Stromal cell of bone marrow (primary cell): Measurements from ENCODE around the gene RPL3.

Experiments
- DNase-seq: peaks from one replicate; pipeline ENCODE4 v3.0.0-alpha.2; 2012; ENCODE audit warnings: low read depth

The RPL3 gene

DNA sequence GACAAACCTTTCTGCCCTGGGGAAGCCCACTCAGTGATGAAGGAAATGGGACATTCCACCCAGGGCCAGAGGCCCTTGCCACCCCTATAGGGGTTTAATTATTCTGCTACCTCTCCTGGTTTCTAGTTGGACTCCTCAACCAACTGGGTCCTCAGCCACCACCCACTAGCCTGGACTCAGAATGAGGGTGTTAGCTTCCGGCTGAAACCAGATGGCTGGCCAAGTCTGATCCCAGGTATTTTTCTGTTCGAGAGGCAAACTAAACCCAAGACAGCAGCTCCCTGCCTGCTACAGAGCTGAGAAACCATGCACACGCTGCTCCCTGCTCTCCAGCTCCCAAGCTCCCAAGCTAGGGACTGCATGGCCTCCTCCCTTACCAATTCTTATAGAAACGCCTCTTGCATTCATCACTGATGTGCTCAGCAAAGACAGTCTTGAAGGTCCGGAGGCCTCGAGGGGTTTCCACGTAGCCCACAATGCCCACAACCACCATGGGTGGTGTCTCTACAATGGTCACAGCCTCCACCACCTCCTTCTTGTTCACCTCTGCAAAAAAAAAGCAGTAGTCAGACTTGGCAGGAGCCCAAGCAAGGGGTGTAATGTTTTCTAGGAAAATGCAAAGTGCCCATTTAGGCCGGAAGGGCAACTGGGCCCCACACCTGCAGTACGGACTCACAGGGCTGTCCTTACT lies 2.2 kb downstream of the RPL3 start:
- DNase-seq: no peak

DNA sequence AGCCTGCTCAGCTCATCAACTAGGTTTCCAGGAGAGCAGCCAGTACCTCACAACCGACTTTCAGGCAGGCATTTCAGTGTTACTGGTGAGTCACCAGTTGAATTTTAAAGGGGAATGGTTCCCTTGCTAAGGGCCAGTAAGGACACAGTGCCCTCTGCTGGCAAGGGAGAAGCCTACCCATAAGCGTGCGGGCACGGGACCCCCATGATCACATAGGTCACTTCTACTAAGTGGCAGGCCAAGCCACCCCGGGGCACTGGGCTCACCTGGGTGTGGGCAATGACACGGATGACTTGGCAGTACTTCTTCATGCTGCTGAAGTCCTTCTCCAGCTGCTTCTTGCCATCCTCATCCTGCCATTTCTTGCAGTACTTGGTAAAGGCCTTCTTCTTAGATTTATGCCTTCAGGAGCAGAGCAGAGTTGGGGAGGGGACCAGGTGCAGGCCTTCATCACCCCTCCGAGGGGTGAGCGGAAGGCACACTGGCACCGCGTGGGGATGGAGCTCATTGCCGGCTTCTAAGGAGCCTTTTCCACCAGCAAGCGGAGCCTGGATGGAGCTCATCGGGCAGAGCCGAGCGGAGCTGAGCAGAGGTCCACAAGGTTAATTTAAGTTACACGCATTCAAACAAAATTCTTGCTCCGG lies 2.9 kb downstream of the RPL3 start:
- peak; percentile 91 for DNase-seq

DNA sequence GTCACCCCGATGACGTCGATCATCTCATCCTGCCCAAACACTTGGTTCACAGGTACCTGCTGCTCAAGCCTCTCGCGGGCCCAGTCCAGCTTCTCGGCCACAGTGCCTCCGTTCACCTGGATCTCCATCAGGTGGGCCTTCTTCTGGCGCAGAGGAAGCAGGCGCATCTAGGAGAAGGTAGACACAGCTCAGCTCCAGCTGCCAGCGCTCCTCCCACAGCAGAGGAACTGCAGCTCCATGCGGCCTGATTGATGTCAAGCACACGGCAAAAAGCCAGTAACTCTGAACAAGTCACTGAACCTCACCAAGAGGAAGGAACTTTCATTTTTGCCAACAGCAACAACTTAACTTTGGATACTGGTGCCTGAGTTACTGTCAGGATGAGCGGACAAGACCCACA lies 4.0 kb downstream of the RPL3 start:
- DNase-seq: no peak

DNA sequence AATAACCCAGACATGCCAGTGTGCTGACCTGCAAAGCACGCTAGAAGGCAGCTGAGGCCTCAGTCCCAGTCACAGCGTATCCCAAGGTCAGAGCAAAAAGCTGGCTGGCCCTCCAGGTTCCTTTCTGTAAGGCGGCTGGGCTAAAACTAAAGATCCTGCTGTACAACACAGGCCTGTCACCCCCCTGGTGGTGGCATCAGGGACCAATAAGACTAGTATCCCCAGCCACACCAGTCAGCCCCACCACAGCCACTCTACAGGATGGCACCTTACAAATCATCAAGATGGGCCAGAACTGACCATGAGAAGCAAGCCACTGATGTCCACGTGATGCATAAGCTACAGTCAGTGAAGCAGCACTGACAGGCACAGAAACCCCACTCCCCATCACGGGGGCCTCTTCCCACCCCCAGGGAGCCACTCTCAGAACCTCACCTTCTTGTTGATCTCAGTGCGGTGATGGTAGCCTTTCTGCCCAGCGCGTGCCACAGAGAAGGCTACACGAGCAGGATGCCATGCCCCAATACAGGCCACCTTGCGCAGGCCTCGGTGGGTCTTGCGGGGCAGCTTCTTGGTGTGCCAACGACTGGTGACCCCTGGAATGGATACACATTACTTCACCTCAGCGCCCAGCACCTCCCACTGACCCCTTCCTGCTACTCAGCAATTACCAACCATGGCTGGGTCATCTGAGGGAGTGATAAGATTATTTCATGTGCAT lies 5.0 kb downstream of the RPL3 start:
- no peak for DNase-seq

DNA sequence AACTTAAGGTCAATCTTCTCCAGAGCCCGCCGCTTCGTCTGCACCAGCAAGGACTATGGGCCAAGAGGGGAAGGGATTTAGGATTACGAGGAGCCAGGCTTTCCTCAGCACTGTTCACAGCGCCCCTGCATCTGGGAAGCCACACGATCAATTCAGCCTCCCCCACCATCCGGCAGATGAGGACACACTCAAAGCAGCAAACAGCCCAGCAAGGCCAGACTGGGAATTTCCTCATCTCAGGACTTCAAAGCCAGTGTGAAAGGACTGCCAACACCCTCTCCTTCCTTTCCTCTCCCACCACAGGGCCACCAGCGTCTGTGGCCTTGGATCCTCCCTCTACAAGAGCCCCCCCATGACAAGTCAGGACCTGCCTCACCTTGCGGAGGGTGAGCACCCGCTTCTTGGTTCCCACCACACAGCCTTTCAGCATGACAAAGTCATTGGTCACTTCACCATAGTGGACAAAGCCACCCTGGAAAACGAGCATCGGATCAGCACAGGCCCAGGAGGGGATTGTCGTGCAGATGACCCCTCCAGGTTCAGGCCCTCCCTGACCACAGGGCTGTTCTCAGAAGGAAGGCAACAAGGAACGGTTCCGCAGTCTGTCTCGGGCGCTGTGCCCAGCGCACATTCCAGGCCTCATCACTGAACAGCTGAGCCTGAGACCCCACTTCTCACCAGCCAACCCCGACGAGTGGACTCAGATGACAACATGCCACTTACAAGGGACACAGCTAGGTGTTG lies 6.0 kb downstream of the RPL3 start:
- no peak for DNase-seq

DNA sequence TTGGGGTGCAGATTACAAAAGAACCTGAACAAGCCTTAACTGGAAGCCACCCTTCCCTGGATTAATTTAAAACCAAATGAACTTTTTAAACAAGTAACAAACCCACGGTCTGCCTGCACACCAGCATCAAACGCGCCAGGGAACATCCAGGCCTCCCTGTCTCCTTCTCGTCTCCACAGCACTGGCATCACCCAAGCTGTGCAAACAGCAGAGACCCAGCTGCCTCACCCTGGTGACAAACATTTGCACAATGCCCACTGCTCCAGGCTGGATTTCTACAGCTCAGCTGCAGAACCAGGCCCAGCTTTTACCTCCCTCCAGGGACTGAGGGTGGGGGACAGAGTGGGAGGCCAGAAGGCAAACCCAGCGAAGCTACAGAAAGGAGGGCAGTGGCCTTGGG lies 7.0 kb downstream of the RPL3 start:
- DNase-seq: no peak

DNA sequence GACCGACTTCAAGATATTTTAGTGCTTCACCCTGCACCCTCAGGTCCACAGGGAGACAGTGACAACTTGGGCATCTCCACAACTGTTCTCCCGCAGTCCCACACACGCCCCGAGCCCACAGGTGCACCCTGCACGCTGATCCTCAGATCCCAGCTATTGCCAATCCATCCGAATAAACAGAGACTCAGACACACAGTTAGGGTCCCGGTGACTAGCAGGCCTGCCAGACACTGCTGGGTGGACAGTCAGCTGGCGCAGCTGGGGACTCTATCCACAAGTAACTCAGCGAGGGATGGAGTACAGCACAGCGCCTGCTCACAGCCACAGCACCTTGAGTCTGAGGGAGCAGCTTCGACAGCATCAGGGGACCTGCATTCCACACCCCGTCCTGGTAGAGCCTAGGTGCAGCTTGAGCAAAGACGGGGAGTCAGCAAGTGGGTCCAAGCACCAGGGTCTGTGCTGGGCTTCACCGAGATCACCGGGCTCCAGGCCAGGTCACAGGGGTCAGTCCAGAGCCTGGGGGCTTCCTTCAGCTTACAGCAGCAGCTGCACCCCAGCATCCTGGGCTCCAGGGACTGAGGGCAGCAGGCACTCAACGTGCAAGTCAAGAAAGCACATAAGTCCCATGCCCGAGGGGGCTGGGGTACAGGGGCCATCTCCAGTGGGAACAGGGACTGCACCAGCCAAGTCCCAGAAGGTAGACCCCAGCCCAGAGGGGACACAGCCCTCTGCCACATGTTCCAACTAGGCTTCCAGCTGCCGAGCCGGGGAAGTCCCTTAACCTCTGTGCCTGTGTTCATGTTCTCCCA lies 7.6 kb downstream of the RPL3 start:
- no peak for DNase-seq

DNA sequence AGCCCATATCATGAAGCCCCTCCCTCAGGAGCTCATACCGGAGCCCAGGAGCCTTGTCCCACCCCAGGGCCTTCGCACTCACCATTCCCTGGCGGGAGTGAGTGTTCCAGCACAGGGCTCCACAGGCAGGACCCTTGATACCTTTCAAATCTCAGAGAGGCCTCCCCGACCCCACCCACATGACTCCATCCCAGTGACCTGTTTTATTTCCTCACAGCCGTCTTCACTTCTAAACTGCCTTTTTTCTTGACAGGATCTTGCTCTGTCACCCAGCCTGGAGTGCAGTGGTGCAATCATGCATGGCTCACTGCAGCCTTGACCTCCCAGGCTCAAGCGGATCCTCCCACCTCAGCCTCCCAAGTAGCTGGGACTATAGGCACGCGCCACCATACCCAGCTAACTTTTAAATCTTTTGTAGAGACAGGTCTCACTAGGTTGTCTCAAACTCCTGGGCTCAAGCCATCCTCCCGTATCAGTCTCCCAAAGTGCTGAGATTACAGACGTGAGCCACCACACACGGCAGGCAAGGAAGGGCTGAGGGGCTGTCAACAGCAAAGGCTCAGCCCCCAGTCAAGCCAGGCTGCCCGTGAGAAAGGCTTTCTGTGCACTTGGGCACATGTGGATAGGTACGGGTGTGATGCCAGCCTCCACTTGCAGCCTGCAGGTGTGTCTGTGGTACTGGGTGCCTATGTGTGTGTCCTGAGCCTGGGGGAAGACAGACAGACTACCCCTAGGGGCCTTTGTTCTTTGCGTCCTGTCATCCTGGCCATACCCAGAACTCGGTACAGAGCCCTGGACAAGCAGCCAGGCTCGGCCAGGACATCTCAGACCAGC lies 9.3 kb downstream of the RPL3 start:
- DNase-seq: no peak

DNA sequence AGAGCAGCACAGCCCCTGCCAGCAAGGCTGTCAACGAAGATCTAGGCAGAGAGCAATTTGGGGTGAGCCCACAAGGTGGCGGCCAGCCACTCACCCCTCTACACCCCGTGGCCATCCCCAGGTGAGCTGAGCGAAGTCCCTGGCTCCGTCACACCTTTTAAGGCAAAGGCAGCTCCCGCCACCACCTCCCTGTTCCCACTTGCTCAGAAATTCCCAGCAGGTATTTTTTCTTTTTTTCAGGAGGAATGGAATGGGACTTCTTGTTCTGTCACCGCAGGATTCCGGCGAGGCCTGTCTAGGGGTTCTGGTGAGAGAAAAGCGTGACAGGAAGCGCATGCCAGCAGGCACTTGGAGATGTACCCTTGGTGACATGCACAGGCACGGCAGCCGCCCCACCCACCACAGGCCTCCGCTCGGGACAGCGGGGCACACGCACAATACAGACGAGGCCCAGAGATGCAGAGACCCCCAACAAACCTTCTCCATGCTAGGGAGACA lies 10.0 kb downstream of the RPL3 start:
- no peak for DNase-seq

DNA sequence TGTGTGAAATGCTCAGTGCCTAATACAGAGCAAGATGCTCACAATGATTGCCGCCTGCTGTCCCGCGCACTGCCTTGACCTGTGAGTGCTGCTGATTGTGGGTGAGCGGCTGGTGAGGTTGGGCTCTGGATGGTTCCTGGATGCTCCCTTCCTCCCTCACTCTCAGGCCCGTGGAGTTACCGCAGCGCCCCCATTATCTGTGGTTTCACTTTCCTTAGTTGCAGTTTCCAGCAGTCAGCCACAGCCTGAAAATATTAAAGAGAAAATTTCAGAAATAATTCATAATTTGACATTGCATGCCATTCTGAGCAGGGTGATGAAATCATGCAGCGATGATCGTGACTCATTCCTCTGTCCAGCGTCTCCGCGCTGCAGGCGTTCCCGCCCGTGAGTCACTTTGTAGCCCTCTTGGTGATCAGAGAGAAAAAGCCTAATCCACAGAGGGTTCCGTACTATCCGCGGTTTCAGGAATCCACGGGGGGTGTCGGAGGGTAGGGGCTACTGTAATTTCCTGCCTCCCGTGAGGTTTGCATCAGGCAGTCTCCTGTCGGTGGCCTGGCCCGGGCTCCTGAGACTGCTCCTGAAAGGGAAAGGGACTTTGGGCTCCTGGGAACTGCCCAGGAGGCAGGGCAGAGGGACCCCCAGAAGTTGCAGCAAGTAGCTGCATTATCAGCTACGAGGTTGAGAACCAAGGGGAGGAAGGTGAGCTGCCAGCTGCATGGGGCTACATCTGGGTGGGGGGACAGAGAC lies 10.6 kb downstream of the RPL3 start:
- DNase-seq: peak; percentile 91

DNA sequence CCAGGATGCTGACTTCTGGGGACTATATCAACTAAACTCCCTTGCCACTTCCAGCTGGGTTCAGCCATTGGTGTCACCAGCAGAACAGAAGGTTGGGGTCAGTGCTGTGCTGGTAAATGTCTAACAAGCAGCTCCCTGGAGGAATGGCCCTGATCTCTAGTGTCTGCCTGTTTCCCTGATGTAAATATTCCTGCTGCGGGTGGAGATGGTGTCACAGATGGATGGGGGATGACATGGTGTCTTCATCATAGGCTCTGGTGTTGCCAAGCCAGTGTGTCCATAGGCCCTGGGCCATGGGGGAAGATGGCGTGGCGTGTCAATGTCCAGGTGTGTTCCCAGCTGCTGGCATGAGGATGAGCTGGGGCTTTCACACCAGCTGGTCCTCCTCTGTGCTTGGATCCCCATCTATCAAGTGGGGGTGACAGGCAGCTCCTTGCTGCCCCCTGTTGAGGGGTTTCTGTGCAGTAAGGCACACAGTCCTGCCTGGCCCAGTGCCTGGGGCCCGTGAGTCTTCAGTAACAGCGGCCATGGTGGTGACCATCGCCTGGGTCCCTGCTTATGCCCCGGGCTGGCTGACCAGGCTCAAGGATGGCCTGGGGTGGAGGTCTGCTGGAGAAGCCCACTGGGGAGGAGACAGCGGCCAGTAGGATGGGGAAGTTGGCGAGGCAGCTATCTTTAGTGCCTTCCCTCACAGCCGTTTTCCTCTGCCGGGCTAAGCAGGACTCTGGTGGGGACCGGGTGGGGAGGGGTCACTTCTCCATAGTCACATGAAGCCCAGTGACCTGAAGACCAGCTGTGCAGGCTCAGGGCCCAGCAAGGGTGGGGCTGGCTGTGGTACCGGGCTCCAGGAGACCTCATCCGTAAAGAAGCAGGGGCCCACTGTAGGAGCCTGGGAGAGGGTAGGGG lies 12.7 kb downstream of the RPL3 start:
- DNase-seq: no peak

DNA sequence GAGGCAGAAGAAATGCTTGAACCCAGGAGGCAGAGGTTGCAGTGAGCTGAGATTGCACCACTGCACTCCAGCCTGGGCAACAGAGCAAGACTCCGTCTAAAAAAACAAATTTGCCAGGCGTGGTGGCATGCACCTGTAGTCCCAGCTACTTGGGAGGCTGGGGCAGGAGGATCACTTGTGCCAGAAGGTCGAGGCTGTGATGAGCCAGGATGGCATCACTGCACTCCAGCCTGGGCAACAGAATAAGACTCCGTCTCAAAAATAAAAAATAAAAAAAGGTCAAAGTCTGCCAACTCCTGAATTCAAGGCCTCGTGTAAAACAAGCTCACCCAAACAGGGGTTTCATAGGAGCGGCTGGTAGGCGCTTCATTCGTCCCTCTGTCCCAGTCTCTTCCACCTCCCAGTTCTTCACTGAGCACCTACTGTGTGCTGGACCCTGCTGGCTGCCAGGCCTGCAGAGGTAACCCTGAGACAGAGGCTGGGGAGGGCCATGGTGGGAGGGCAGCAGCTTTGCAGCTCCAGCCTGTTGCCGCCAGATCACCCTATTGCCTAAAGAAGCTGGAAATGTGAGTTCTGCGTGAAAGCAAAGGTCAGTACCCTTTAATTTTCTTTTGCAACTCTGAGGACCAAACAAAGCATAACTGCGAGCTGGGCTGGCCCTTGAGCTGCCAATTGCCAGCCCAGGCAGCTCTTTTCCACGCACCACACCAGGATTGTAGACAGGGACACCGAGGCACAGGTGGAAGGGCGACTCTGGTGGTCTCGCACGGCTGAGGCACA lies 15.3 kb downstream of the RPL3 start:
- no peak for DNase-seq

DNA sequence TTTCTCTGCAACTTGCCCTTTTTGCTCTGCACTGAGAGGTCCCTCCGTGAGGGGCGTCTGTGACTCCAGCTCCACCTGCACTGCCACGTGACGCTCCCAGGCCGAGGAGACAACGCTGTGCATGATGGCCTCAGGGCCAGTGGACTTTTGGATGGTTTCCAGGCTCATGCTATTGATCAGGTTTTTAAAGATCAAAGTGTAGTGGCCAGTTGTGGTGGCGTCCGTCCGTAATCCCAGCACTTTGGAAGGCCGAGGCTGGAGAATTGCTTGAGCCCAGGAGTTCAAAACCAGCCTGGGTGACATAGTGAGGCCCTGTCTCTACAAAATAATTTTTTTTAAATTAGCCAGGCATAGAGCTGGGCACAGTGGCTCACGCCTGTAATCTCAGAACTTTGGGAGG lies 16.1 kb downstream of the RPL3 start:
- DNase-seq: no peak

DNA sequence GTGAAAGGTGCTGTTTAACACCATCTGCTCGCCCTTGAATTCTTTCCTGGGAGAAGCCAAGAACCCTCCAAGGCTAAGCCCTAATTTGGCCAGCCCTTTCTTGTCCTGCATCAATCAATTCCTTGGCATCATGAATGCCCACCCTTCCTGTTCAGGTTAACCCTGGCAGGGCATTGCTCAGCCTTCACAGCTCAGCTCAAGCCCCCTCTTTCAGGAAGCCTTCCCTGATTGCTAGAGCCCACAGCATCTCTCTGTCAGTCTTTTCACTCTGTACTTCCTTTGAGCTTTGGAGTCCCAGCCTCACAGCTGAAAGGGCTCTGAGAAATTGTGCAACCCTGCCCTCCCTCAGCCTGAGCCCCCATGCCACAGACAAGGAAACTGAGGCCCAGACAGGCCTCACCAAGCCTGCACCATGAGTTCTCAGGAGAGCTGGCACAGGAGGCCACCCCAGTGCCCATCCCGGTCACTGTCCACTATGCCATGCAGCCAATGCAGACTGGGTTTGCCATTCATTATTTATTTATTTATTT lies 16.9 kb downstream of the RPL3 start:
- DNase-seq: no peak

DNA sequence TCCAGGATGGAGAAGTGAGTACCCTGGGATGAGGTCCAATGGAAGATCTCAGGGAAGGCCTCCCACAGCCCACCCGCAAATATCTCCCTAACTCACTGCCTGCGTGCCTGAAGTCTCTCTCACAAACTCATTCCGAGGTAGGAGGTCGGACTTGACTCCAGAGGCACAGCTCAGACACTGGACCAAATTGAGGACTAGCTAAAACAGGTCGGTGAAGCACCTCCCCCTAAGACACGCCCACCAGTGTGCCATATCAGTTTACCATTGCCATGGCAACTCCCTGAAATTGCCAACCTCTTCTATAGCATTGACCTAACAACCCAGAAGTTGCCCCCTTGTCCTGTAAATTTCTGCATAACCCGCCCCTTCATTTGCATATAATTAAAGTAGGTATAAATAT lies 17.5 kb downstream of the RPL3 start:
- no peak for DNase-seq

DNA sequence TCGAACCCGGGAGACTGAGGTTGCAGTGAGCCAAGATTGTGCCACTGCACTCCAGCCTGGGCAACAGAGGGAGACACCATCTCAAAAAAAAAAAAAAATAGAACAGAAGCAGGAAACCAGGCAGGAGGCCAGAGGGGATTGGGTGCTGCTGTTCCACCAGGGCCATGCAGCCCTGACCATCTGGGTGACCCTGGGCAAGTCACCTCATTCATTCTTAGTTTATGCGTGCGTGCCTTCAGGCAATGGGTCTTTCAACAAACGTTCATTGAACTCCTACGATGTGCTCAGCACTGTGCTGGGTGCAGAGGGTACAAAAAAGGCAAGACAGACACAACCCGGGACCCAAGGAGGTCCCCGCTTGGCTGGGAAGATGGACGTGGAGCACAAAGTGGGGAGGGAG lies 18.3 kb downstream of the RPL3 start:
- no peak for DNase-seq

DNA sequence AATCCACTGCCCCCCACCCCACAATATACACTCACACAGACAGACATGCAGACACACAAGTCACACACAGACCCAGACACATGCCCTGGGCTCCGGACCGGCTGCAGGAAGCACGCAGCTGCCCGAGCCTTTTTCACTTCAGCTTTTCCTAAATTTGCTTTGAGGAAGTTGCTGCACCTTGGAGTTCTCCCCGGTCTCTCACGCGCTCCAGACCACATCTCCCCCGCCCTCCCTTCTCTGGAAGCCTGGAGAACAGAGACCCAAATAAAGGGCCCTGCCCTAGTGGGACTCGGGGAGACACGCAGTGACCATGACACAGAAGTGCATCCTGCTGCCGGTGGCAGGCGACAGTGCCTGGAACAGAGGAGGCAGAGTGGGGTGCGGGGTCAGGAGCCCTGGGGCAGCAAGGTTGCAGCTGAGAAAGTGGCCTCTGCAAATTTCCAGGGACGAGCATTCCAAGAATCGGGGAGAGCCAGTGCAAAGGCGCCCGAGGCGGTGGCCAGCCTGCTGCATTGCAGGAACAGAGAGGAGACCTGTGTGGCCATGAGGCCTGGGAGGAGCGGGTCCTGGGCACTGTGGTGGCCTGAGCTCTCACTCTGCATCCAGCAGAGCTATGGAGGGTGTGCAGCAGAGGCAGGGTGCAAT lies 19.1 kb downstream of the RPL3 start:
- DNase-seq: no peak

DNA sequence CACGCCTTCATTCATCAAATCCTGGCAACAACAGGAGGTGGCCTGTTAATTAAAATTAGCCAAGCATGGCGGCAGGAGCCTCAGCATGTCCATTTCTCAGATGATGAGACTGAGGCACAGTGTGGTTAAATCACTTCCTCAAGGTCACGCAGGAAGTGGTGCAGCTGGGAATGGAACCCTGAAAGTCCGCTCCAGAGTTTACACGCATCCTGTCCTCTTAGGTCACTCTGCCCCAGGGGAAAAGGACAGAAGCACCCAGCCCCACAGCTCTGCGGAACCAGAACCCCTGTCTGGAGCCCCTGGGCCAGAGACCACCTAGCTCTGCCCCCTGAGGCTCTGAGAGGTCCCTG lies 19.6 kb downstream of the RPL3 start:
- no peak for DNase-seq
